Esophagus squamous epithelium (tissue), 5 donors: Measurements from ENCODE around the gene ANKRD44. TPM values are rescaled to one million over a fixed set of nuclear protein-coding genes. Genes with fewer than 3 reads are reported as not detected.
"Not testable (repeated sequence)": the region's sequence is repeated elsewhere in the genome, so short reads cannot be mapped to it uniquely, and the experiment has no call there.

Experiments
- DNase-seq: peaks from one replicate; lab custom pipeline; 2025; lab: John Stamatoyannopoulos, UW
- H3K27ac ChIP-seq, 4 donors: fragments of 200-600 bp; sonication (generic); one replicate each; pipeline ENCODE4 v1.5.1; 2016 to 2019; ENCODE audit warnings: mild to moderate bottlenecking in 1 of 4
- H3K27me3 ChIP-seq, 4 donors: fragments of 200-600 bp; sonication (generic); 1 replicate in 3 of 4; 2 replicates in 1 of 4; pipeline versions ENCODE4 v1.5.1 to v1.6.0; 2017 to 2021; ENCODE audit warnings: antibody characterized with exemption in 1 of 4
- H3K36me3 ChIP-seq, 3 donors: fragments of 200-600 bp; sonication (generic); one replicate each; pipeline ENCODE4 v1.5.1; 2016 to 2019
- H3K4me1 ChIP-seq, 3 donors: fragments of 200-600 bp; sonication (generic); one replicate each; pipeline ENCODE4 v1.5.1; 2017 to 2019
- H3K4me3 ChIP-seq, 4 donors: fragments of 200-600 bp; sonication (generic); 1 replicate in 3 of 4; 2 replicates in 1 of 4; pipeline ENCODE4 v1.5.1; 2016 to 2019; ENCODE audit warnings: mild to moderate bottlenecking in 2 of 4, moderate library complexity in 1 of 4
- H3K9me3 ChIP-seq, 3 donors: fragments of 200-600 bp; sonication (generic); one replicate each; pipeline ENCODE4 v1.5.1; 2016 to 2019
- POLR2A ChIP-seq, 4 donors: fragments of 450-650 bp; IDR thresholded peaks; one replicate each; pipeline ENCODE4 v1.6.1; 2017; ENCODE audit warnings: antibody characterized with exemption in 4 of 4, mild to moderate bottlenecking in 4 of 4, moderate library complexity in 3 of 4
- WGBS, 2 donors: methylation state at CpG; one replicate each; pipeline ENCODE4 v1.1.5; 2018; 5-methylcytosine and 5-hydroxymethylcytosine counted together
- intact Hi-C: fragments of 100-400 bp; cut with DNase I; formaldehyde crosslinking; loops from one replicate; pipeline ENCODE4 v1.15.0; 2022
- total RNA-seq, 4 donors: library from RNA; depleted of rRNA; stranded (reverse); fragments of >200 nt; gene quantifications; one replicate each; pipeline ENCODE4 v1.1.0, GENCODE V29; 2016
- TF ChIP-seq, protein P1 (sequence below), 6 experiments: fragments of 450-650 bp in 4 of 6; fragments of 200-600 bp in 2 of 6; sonication (generic) in 2 of 6; IDR thresholded peaks; one replicate each; pipeline ENCODE4 v1.5.1; 2016 to 2019; ENCODE audit warnings: antibody characterized with exemption in 6 of 6, mild to moderate bottlenecking in 4 of 6, moderate library complexity in 4 of 6
- donor health status: DM: yes; HTN: yes; CAD: no.

ANKRD44 gene
- total RNA-seq, 4 donors from 2014 or later = 4.5 to 54.0 (median 11.4) TPM

GRCh38 chr2:197028633-197029032 is 281.9 kb downstream of the ANKRD44 start:
- no peak overlapping the region for H3K4me3 ChIP-seq
- TF ChIP-seq POLR2A (IDR thresholded peaks at IDR 0.05) = no peak
- TF ChIP-seq, protein P1, sequence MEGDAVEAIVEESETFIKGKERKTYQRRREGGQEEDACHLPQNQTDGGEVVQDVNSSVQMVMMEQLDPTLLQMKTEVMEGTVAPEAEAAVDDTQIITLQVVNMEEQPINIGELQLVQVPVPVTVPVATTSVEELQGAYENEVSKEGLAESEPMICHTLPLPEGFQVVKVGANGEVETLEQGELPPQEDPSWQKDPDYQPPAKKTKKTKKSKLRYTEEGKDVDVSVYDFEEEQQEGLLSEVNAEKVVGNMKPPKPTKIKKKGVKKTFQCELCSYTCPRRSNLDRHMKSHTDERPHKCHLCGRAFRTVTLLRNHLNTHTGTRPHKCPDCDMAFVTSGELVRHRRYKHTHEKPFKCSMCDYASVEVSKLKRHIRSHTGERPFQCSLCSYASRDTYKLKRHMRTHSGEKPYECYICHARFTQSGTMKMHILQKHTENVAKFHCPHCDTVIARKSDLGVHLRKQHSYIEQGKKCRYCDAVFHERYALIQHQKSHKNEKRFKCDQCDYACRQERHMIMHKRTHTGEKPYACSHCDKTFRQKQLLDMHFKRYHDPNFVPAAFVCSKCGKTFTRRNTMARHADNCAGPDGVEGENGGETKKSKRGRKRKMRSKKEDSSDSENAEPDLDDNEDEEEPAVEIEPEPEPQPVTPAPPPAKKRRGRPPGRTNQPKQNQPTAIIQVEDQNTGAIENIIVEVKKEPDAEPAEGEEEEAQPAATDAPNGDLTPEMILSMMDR (IDR thresholded peaks at IDR 0.05) = no peak
- no peak for DNase-seq
- no peaks in the 10 kb centered on the region for H3K27me3 ChIP-seq
- peaks cover 0 to 15% (median 0%) of the 10 kb centered on the region in 3 donors for H3K36me3 ChIP-seq
- no peaks in the 10 kb centered on the region for H3K4me1 ChIP-seq
- H3K27ac ChIP-seq = no peak overlapping the region
- WGBS, 2 donors = 81 to 86% methylated on average over 3 of the region's 3 CpGs
- H3K9me3 ChIP-seq = no peaks in the 10 kb centered on the region
- intact Hi-C loops = no loop called here

DNA sequence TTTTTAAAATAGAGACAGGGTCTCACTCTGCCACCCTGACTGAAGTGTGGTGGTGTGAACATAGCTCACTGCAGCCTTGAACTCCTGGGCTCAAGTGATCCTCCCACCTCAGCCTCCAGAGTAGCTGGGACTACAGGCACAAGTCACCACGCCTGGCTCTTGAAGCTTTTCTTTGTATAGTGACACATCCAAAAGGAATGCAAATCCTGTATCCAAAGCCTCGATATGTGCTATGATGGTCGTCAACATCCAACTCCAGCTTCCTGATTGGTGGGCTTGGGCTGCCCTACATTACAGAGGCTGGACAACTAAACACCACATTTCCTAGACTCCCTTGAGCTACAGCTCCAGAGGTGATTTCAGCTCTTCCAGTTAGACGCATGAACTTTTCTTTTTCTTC is 282.4 kb downstream of the ANKRD44 start:
- peaks cover 0 to 16% (median 0%) of the 10 kb centered on the region in 3 donors for H3K36me3 ChIP-seq
- H3K4me3 ChIP-seq = no peak overlapping the region
- no peak for DNase-seq
- TF ChIP-seq POLR2A (IDR thresholded peaks at IDR 0.05) = no peak
- TF ChIP-seq, protein P1 (IDR thresholded peaks at IDR 0.05) = no peak
- no peaks in the 10 kb centered on the region for H3K9me3 ChIP-seq
- WGBS, 2 donors = 40 to 74% methylated on average over 4 of the region's 4 CpGs
- intact Hi-C loops = no loop called here
- H3K4me1 ChIP-seq = no peaks in the 10 kb centered on the region
- H3K27me3 ChIP-seq = no peaks in the 10 kb centered on the region
- H3K27ac ChIP-seq = no peak overlapping the region

DNA sequence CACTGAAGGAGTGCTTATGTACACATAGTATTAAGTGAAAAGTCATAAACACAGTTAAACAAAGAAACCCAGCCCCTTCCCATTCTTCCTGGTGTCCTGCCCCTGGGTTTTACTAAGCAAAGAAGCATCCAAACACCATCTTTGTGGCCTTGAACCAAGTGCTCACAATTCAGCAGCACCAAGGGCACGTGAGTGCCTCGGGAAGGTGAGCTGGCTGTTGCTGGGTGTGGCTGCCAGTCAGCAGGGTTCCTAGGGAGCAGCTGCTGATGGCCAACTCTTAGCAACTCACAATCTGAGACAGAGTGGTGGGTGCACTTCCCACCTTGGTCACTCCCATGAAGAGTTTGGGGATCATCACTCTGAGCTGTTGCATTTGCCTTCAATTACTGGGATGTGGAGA is 286.4 kb downstream of the ANKRD44 start:
- 29% methylated on average over 2 of the region's 2 CpGs; no CpG with 5 or more reads in 1 of the 2 donors for WGBS, 2 donors
- Histone ChIP-seq H3K4me3 (no peak overlapping the region), H3K27ac (no peak overlapping the region), H3K27me3 (no peaks in the 10 kb centered on the region), H3K36me3 (peaks cover 0 to 16% (median 0%) of the 10 kb centered on the region in 3 donors), H3K9me3 (no peaks in the 10 kb centered on the region), H3K4me1 (no peaks in the 10 kb centered on the region)
- no peak for DNase-seq
- intact Hi-C loops = no loop called here
- no peak for TF ChIP-seq POLR2A (IDR thresholded peaks at IDR 0.05)

GRCh38 chr2:197020921-197021320 is 289.7 kb downstream of the ANKRD44 start:
- 100% methylated on average over 2 of the region's 2 CpGs for WGBS, 2 donors
- H3K27me3 ChIP-seq, H3K9me3 ChIP-seq, intact Hi-C loops, H3K27ac ChIP-seq, DNase-seq, H3K4me3 ChIP-seq, H3K4me1 ChIP-seq: not testable (repeated sequence)
- peaks cover 0 to 16% (median 0%) of the 10 kb centered on the region in 3 donors for H3K36me3 ChIP-seq

GRCh38 chr2:197013098-197013497 is 297.5 kb downstream of the ANKRD44 start:
- Histone ChIP-seq H3K4me1 (no peaks in the 10 kb centered on the region), H3K27ac (no peak overlapping the region), H3K27me3 (no peaks in the 10 kb centered on the region), H3K36me3 (peaks cover 0 to 15% (median 0%) of the 10 kb centered on the region in 3 donors), H3K9me3 (no peaks in the 10 kb centered on the region), H3K4me3 (no peak overlapping the region)
- 87 to 98% methylated on average over 2 of the region's 2 CpGs for WGBS, 2 donors
- DNase-seq = no peak
- intact Hi-C loops = no loop called here
- TF ChIP-seq, protein P1 (IDR thresholded peaks at IDR 0.05) = no peak
- TF ChIP-seq POLR2A (IDR thresholded peaks at IDR 0.05) = no peak

- no peak for TF ChIP-seq POLR2A (IDR thresholded peaks at IDR 0.05)
- TF ChIP-seq, protein P1 (IDR thresholded peaks at IDR 0.05) = peak; percentile 45 to 68 (median 58)
- no peaks in the 10 kb centered on the region for H3K27me3 ChIP-seq
- H3K9me3 ChIP-seq = no peaks in the 10 kb centered on the region
- H3K27ac ChIP-seq = no peak overlapping the region
- no peak overlapping the region for H3K4me3 ChIP-seq
- no peak for DNase-seq
- intact Hi-C loops = no loop called here
- 27 to 46% methylated on average over 5 of the region's 5 CpGs for WGBS, 2 donors
- no peaks in the 10 kb centered on the region for H3K4me1 ChIP-seq
- H3K36me3 ChIP-seq = peaks cover 0 to 15% (median 0%) of the 10 kb centered on the region in 3 donors
Measured at GRCh38 chr2:197011801-197012641, 298.6 kb downstream of the ANKRD44 start.
